IMR-90 (cell line): Measurements from ENCODE around the gene COL25A1. TPM values are rescaled to one million over a fixed set of nuclear protein-coding genes. Genes with fewer than 3 reads are reported as not detected.

Experiments
- ATAC-seq: fragments of 200-7000 bp; cut with Tn5 transposase; 2 replicates; pipeline ENCODE4 v1.9.1; 2020; ENCODE audit warnings: low read depth, mild to moderate bottlenecking, moderate library complexity
- BruUV-seq: library from RNA; stranded (reverse); fragments of 400-500 nt; replicated peaks from 2 replicates; lab custom pipeline; 2021; lab: Mats Ljungman, UMichigan
- CTCF ChIA-PET: fragments of 300-600 bp; formaldehyde crosslinking; extraction: SDS; loops from one replicate; lab custom pipeline; 2021; ENCODE audit warnings: antibody characterized with exemption; lab: Yijun Ruan, JAX
- POLR2A ChIA-PET: fragments of 300-600 bp; sonication (Branson Sonifier 250); formaldehyde crosslinking; loops from one replicate; lab custom pipeline; 2022; ENCODE audit warnings: antibody characterized with exemption; ENCODE audit not compliant: unreplicated experiment; lab: Charles Lee
- DNase-seq: peaks from one replicate; pipeline ENCODE4 v3.0.0; 2013
- H2AFZ ChIP-seq: replicated peaks from 2 replicates; pipeline ENCODE3; 2013; ENCODE audit warnings: low read length, mild to moderate bottlenecking; ENCODE audit not compliant: poor library complexity
- H2AK5ac ChIP-seq: 2 replicates; pipeline ENCODE4 v1.6.1; 2013; ENCODE audit warnings: low read depth, low read length, inconsistent platforms
- H2AK9ac ChIP-seq: replicated peaks from 2 replicates; pipeline ENCODE3; 2013; ENCODE audit warnings: mild to moderate bottlenecking, low read depth, low read length, moderate library complexity; ENCODE audit not compliant: poor library complexity
- H2BK120ac ChIP-seq: 2 replicates; pipeline ENCODE4 v1.6.1; 2013; ENCODE audit warnings: low read depth, low read length, inconsistent platforms
- H2BK15ac ChIP-seq: 3 replicates; pipeline ENCODE4 v1.6.1; 2013; ENCODE audit warnings: low read depth, low read length, inconsistent platforms
- H2BK20ac ChIP-seq: 2 replicates; pipeline ENCODE4 v1.6.1; 2013; ENCODE audit warnings: low read depth, mild to moderate bottlenecking, inconsistent platforms, low read length, moderate library complexity
- H2BK5ac ChIP-seq: 2 replicates; pipeline ENCODE4 v1.6.1; 2013; ENCODE audit warnings: mild to moderate bottlenecking, low read depth, low read length, inconsistent platforms; ENCODE audit not compliant: poor library complexity, severe bottlenecking
- H3K14ac ChIP-seq: replicated peaks from 2 replicates; pipeline ENCODE4 v1.6.1; 2013; ENCODE audit warnings: low read depth, low read length, inconsistent platforms
- H3K18ac ChIP-seq: 2 replicates; pipeline ENCODE4 v1.6.1; 2013; ENCODE audit warnings: low read depth, low read length, control low read depth
- H3K23ac ChIP-seq: 2 replicates; pipeline ENCODE4 v1.6.1; 2013; ENCODE audit warnings: low read depth, low read length, inconsistent platforms
- H3K27ac ChIP-seq: 2 replicates; pipeline ENCODE4 v1.5.1; 2013; ENCODE audit warnings: mild to moderate bottlenecking, control low read depth, low read length; ENCODE audit not compliant: insufficient read depth
- H3K27me3 ChIP-seq: 2 replicates; pipeline ENCODE4 v1.6.1; 2013; ENCODE audit warnings: low read length; ENCODE audit not compliant: control insufficient read depth, insufficient read depth
- H3K36me3 ChIP-seq: 2 replicates; pipeline ENCODE4 v1.6.1; 2013; ENCODE audit warnings: low read length, mixed read lengths; ENCODE audit not compliant: control insufficient read depth, insufficient read depth
- H3K4ac ChIP-seq: 2 replicates; pipeline ENCODE4 v1.6.1; 2013; ENCODE audit warnings: low read depth, low read length, inconsistent platforms
- H3K4me1 ChIP-seq: 2 replicates; pipeline ENCODE4 v1.6.1; 2013; ENCODE audit warnings: low read length, mixed read lengths; ENCODE audit not compliant: control insufficient read depth, insufficient read depth
- H3K4me2 ChIP-seq: 2 replicates; pipeline ENCODE4 v1.6.1; 2013; ENCODE audit warnings: low read depth, mild to moderate bottlenecking, control low read depth, low read length, moderate library complexity
- H3K4me3 ChIP-seq: 2 replicates; pipeline ENCODE4 v1.5.1; 2013; ENCODE audit warnings: low read depth, mild to moderate bottlenecking, control low read depth, low read length, moderate library complexity; ENCODE audit not compliant: insufficient read depth
- H3K56ac ChIP-seq: 2 replicates; pipeline ENCODE4 v1.6.1; 2013; ENCODE audit warnings: low read length, inconsistent platforms; ENCODE audit not compliant: insufficient read depth; ENCODE audit errors: extremely low read depth
- H3K79me1 ChIP-seq, 2 experiments: 2 replicates each; pipeline ENCODE4 v1.6.1; 2013; ENCODE audit warnings: low read length in 2 of 2, inconsistent platforms in 1 of 2, low read depth in 1 of 2
- H3K9ac ChIP-seq: 2 replicates; pipeline ENCODE4 v1.6.1; 2013; ENCODE audit warnings: low read depth, low read length, control low read depth
- H3K9me1 ChIP-seq: 2 replicates; pipeline ENCODE4 v1.6.1; 2013; ENCODE audit warnings: low read length, inconsistent platforms; ENCODE audit not compliant: insufficient read depth
- H3K9me3 ChIP-seq: 2 replicates; pipeline ENCODE4 v1.6.1; 2013; ENCODE audit warnings: low read length; ENCODE audit not compliant: control insufficient read depth, insufficient read depth
- H4K20me1 ChIP-seq: 2 replicates; pipeline ENCODE4 v1.6.1; 2013; ENCODE audit warnings: low read length, inconsistent platforms; ENCODE audit not compliant: insufficient read depth
- H4K5ac ChIP-seq: 2 replicates; pipeline ENCODE4 v1.6.1; 2013; ENCODE audit warnings: mild to moderate bottlenecking, low read depth, low read length, control low read depth
- H4K8ac ChIP-seq, 2 experiments: 2 replicates each; pipeline ENCODE4 v1.6.1; 2013; ENCODE audit warnings: low read depth in 2 of 2, low read length in 2 of 2, control low read depth in 1 of 2, inconsistent platforms in 1 of 2
- H4K91ac ChIP-seq: 2 replicates; pipeline ENCODE4 v1.6.1; 2013; ENCODE audit warnings: low read depth, low read length, inconsistent platforms; ENCODE audit not compliant: insufficient read depth
- BHLHE40 ChIP-seq: fragments of 150-350 bp; IDR thresholded peaks from 2 replicates; pipeline ENCODE4 v1.6.1; 2016; ENCODE audit warnings: mild to moderate bottlenecking, low read depth, low read length
- CEBPB ChIP-seq: IDR thresholded peaks from 2 replicates; pipeline ENCODE4 v1.6.1; 2012; ENCODE audit warnings: low read depth, low read length, improper control_type of control experiment
- ELK1 ChIP-seq: fragments of 150-350 bp; IDR thresholded peaks from 2 replicates; pipeline ENCODE4 v1.6.1; 2016; ENCODE audit warnings: low read depth, mild to moderate bottlenecking, low read length, moderate library complexity, borderline replicate concordance
- FOS ChIP-seq: fragments of 150-350 bp; IDR thresholded peaks from 2 replicates; pipeline ENCODE4 v1.6.1; 2016; ENCODE audit warnings: low read depth, low read length
- MAZ ChIP-seq: IDR thresholded peaks from 2 replicates; pipeline ENCODE4 v1.6.1; 2012; ENCODE audit warnings: low read depth, mild to moderate bottlenecking, low read length, improper control_type of control experiment, moderate library complexity, borderline replicate concordance
- NFE2L2 ChIP-seq: fragments of 150-350 bp; IDR thresholded peaks from 2 replicates; pipeline ENCODE4 v1.6.1; 2016; ENCODE audit warnings: low read depth, mild to moderate bottlenecking, low read length
- POLR2A ChIP-seq: IDR thresholded peaks from 2 replicates; pipeline ENCODE4 v1.6.1; 2012; ENCODE audit warnings: mild to moderate bottlenecking, low read depth, low read length
- RAD21 ChIP-seq: IDR thresholded peaks from 2 replicates; pipeline ENCODE4 v1.6.1; 2012; ENCODE audit warnings: low read length, improper control_type of control experiment
- RCOR1 ChIP-seq: IDR thresholded peaks from 2 replicates; pipeline ENCODE4 v1.6.1; 2012; ENCODE audit warnings: mild to moderate bottlenecking, low read length, improper control_type of control experiment; ENCODE audit not compliant: insufficient replicate concordance
- RFX5 ChIP-seq: IDR thresholded peaks from 2 replicates; pipeline ENCODE4 v1.8.0; 2012; ENCODE audit warnings: low read depth, mild to moderate bottlenecking, low read length, moderate library complexity
- USF2 ChIP-seq: fragments of 150-350 bp; IDR thresholded peaks from 2 replicates; pipeline ENCODE4 v1.6.1; 2017; ENCODE audit warnings: mild to moderate bottlenecking, antibody characterized with exemption, low read length, low read depth
- dilution Hi-C: fragments of 300-500 bp; cut with HindIII; formaldehyde crosslinking; loops from one replicate; pipeline ENCODE4 v1.14.3; 2018; ENCODE audit warnings: low sequenced_read_pairs; ENCODE audit not compliant: unreplicated experiment
- in situ Hi-C: fragments of 300-500 bp; cut with MboI; formaldehyde crosslinking; loops from 3 replicates; pipeline ENCODE4 v1.14.3; 2019; ENCODE audit warnings: low sequenced_read_pairs, inconsistent platforms, mixed read lengths
- intact Hi-C: fragments of 100-400 bp; cut with micrococcal nuclease; formaldehyde crosslinking; loops from 2 replicates; pipeline ENCODE4 v1.10.0; 2022
- polyA plus RNA-seq, 3 experiments: library from polyadenylated mRNA; depleted of rRNA; stranded (reverse); fragments of >200 nt; gene quantifications; 2 replicates each; pipeline ENCODE4 v1.2.3, GENCODE V29; 2012; ENCODE audit warnings: low replicate concordance in 1 of 3
- total RNA-seq: library from RNA; depleted of rRNA; stranded (reverse); fragments of >200 nt; gene quantifications from 2 replicates; pipeline ENCODE4 v1.2.3, GENCODE V29; 2012

The COL25A1 gene
- total and polyA plus RNA-seq, 2 of the 4 experiments (the other 2 are of a cell fraction): under 0.01 to 0.05 TPM

DNA sequence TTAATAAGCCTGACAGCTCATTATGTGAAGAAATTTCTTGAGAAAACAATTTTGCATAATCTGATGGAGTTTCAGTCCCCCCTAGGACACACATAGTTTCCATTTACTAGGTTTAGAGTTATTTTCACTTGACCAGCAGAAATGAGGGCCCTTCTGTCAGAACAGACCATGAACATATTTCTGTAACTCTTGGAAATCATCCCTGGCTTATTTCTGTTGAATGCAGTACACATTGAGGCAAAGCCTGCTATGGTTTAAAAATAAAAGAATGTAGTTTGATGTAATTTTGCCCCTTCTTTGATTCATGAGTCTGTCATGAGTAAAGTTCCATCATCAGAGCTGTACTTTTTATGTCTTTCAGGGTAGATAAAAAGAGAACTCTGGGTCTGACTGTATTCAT lies 435.0 kb downstream of the COL25A1 start:
- H3K36me3 ChIP-seq: no peaks in the 10 kb centered on the region
- TF ChIP-seq NFE2L2 (no peak), ELK1 (no peak), RAD21 (no peak), CEBPB (no peak), FOS (no peak), RFX5 (no peak), RCOR1 (no peak), USF2 (no peak), POLR2A (no peak), BHLHE40 (no peak), MAZ (no peak)
- no peak overlapping the region for H3K14ac ChIP-seq
- no peak overlapping the region for H4K8ac ChIP-seq
- H2BK5ac ChIP-seq: no peak overlapping the region
- H2BK15ac ChIP-seq: no peak overlapping the region
- no peak overlapping the region for H3K4me3 ChIP-seq
- BruUV-seq: no TSS peak
- no peaks in the 10 kb centered on the region for H3K79me1 ChIP-seq
- H3K56ac ChIP-seq: no peak overlapping the region
- no peak overlapping the region for H3K18ac ChIP-seq
- H3K4me1 ChIP-seq: no peaks in the 10 kb centered on the region
- ChIA-PET CTCF (no interaction called here), POLR2A (no interaction called here)
- H3K4ac ChIP-seq: no peak overlapping the region
- no peak overlapping the region for H2AK5ac ChIP-seq
- no peaks in the 10 kb centered on the region for H3K9me1 ChIP-seq
- H3K23ac ChIP-seq: no peak overlapping the region
- H2AFZ ChIP-seq: no peak overlapping the region
- H3K27ac ChIP-seq: no peak overlapping the region
- H4K20me1 ChIP-seq: no peaks in the 10 kb centered on the region
- no peak overlapping the region for H4K91ac ChIP-seq
- ATAC-seq (no peak), DNase-seq (no peak)
- H3K9ac ChIP-seq: no peak overlapping the region
- dilution Hi-C loops: no loop called here
- H3K9me3 ChIP-seq: no peaks in the 10 kb centered on the region
- no peaks in the 10 kb centered on the region for H3K27me3 ChIP-seq
- H4K5ac ChIP-seq: no peak overlapping the region
- in situ Hi-C loops: no loop called here
- no peak overlapping the region for H3K4me2 ChIP-seq
- H2AK9ac ChIP-seq: no peak overlapping the region
- H2BK120ac ChIP-seq: no peak overlapping the region
- no peak overlapping the region for H2BK20ac ChIP-seq
- intact Hi-C loops: no loop called here
